IMR-90 (cell line): ENCODE results near the gene AURKA.

ENCODE experiments used
- FOS ChIP-seq: fragments of 150-350 bp; IDR thresholded peaks from 2 replicates; pipeline ENCODE4 v1.6.1; 2016; ENCODE audit warnings: low read depth, low read length
- MAZ ChIP-seq: IDR thresholded peaks from 2 replicates; pipeline ENCODE4 v1.6.1; 2012; ENCODE audit warnings: low read depth, mild to moderate bottlenecking, low read length, improper control_type of control experiment, moderate library complexity, borderline replicate concordance
- MXI1 ChIP-seq: IDR thresholded peaks from 2 replicates; pipeline ENCODE4 v1.6.1; 2012; ENCODE audit warnings: low read depth, mild to moderate bottlenecking, low read length, moderate library complexity, borderline replicate concordance
- POLR2A ChIP-seq: IDR thresholded peaks from 2 replicates; pipeline ENCODE4 v1.6.1; 2012; ENCODE audit warnings: mild to moderate bottlenecking, low read depth, low read length
- RAD21 ChIP-seq: IDR thresholded peaks from 2 replicates; pipeline ENCODE4 v1.6.1; 2012; ENCODE audit warnings: low read length, improper control_type of control experiment
- TF ChIP-seq, protein P1 (sequence below): fragments of 150-350 bp; IDR thresholded peaks from 2 replicates; pipeline ENCODE4 v1.6.1; 2017; ENCODE audit warnings: mild to moderate bottlenecking, antibody characterized with exemption, low read length, low read depth
- TF ChIP-seq, protein P2 (sequence below): conservative IDR thresholded peaks from 2 replicates; pipeline ENCODE4 v1.5.1; 2012; ENCODE audit warnings: mild to moderate bottlenecking, low read depth, low read length, improper control_type of control experiment
- TF ChIP-seq, protein P3 (sequence below): fragments of 150-350 bp; IDR thresholded peaks from 2 replicates; pipeline ENCODE4 v1.6.1; 2016; ENCODE audit warnings: low read depth, mild to moderate bottlenecking, low read length, moderate library complexity, borderline replicate concordance

DNA sequence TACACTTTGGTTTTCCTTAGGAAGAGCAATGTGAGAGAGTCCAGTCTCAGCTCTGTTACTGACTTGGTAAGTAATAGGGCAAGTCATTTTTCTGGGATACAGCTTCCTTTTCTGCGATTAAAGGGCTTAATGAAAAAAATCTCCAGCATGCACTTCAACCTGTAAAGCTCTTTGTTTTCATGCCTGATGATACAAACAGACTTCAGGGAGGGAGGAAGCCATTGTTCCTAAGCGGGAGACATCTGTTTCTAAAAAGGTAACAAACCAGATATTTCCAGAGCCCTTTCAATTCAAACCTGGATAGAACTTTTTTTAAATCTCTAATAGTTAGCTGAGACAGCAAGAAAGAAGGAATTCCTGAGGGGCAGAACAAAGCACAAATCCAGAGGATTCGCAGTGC, 14.9 kb upstream of the AURKA start:
- no peak for TF ChIP-seq POLR2A
- no peak for TF ChIP-seq MXI1
- TF ChIP-seq, protein P1, sequence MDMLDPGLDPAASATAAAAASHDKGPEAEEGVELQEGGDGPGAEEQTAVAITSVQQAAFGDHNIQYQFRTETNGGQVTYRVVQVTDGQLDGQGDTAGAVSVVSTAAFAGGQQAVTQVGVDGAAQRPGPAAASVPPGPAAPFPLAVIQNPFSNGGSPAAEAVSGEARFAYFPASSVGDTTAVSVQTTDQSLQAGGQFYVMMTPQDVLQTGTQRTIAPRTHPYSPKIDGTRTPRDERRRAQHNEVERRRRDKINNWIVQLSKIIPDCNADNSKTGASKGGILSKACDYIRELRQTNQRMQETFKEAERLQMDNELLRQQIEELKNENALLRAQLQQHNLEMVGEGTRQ, result no peak
- TF ChIP-seq, protein P2, sequence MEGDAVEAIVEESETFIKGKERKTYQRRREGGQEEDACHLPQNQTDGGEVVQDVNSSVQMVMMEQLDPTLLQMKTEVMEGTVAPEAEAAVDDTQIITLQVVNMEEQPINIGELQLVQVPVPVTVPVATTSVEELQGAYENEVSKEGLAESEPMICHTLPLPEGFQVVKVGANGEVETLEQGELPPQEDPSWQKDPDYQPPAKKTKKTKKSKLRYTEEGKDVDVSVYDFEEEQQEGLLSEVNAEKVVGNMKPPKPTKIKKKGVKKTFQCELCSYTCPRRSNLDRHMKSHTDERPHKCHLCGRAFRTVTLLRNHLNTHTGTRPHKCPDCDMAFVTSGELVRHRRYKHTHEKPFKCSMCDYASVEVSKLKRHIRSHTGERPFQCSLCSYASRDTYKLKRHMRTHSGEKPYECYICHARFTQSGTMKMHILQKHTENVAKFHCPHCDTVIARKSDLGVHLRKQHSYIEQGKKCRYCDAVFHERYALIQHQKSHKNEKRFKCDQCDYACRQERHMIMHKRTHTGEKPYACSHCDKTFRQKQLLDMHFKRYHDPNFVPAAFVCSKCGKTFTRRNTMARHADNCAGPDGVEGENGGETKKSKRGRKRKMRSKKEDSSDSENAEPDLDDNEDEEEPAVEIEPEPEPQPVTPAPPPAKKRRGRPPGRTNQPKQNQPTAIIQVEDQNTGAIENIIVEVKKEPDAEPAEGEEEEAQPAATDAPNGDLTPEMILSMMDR, result no peak
- TF ChIP-seq, protein P3, sequence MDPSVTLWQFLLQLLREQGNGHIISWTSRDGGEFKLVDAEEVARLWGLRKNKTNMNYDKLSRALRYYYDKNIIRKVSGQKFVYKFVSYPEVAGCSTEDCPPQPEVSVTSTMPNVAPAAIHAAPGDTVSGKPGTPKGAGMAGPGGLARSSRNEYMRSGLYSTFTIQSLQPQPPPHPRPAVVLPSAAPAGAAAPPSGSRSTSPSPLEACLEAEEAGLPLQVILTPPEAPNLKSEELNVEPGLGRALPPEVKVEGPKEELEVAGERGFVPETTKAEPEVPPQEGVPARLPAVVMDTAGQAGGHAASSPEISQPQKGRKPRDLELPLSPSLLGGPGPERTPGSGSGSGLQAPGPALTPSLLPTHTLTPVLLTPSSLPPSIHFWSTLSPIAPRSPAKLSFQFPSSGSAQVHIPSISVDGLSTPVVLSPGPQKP, result no peak
- TF ChIP-seq FOS, result no peak
- TF ChIP-seq RAD21, result no peak
- TF ChIP-seq MAZ, result no peak
